MM.1S (cell line): Measurements from ENCODE around the gene UFSP2.

Experiments
- CTCF ChIP-seq: fragments of 300-600 bp; sonication (generic); IDR thresholded peaks from 2 replicates; pipeline ENCODE4 v1.5.1; 2016; ENCODE audit warnings: antibody characterized with exemption, low read length, mixed read lengths
- EZH2 ChIP-seq: fragments of 300-600 bp; sonication (generic); optimal IDR thresholded peaks from 2 replicates; pipeline ENCODE3; 2017; ENCODE audit warnings: low read depth, mild to moderate bottlenecking, antibody characterized with exemption, low read length, mixed read lengths
- EZH2phosphoT487 ChIP-seq: fragments of 300-600 bp; sonication (generic); IDR thresholded peaks from 2 replicates; pipeline ENCODE4 v1.6.1; 2018; ENCODE audit warnings: antibody characterized with exemption, low read length

GRCh38 chr4:185379326-185380295 lies 46.2 kb downstream of the UFSP2 start:
- TF ChIP-seq CTCF (no peak), EZH2 (no peak), EZH2phosphoT487 (no peak)
